ENCODE measurements around the gene GTPBP2.

GTPBP2 gene

DNA sequence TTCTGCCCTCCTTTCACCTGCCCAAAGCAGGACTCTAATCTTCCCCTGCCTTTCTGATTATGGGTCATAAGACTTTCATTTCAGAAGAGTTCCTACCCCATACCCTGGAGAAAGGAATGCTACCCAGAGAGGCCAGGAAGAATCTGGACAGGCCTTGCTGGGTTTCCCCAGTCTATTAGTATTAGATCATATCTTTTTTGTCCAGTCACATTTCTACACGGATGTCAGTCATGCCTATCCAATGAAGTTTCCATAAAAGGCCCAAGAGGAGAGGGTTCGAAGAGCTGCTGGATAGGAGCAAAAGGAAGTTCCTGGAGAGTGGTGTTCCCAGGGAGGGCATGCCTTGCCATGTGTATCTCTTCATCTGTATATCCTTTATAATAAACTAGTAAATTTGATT lies 49.9 kb downstream of the GTPBP2 start:
- DNase-seq (ENCODE audit: low read depth in 4 of 4, low spot score in 1 of 4): no peak

DNA sequence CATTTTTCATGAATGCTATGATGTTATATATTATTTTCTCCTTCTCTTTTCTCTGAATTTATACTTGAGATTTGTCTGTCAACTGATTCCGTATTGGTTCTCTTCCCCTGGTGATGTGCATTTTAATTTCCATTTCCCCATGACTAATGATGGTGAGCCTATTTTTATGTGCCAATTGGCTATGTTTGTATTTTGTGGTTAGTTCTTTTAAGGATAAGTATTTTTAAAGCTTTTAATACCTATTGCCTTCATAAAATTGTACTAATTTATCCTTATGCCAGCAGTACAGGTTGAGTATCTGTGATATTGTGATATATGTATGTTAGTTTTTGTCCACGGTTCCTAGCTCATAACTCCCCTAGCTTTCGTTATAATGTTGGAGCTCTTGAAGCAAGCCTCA lies 50.3 kb downstream of the GTPBP2 start:
- no peak for DNase-seq (ENCODE audit: low read depth in 4 of 4, low spot score in 1 of 4)

DNA sequence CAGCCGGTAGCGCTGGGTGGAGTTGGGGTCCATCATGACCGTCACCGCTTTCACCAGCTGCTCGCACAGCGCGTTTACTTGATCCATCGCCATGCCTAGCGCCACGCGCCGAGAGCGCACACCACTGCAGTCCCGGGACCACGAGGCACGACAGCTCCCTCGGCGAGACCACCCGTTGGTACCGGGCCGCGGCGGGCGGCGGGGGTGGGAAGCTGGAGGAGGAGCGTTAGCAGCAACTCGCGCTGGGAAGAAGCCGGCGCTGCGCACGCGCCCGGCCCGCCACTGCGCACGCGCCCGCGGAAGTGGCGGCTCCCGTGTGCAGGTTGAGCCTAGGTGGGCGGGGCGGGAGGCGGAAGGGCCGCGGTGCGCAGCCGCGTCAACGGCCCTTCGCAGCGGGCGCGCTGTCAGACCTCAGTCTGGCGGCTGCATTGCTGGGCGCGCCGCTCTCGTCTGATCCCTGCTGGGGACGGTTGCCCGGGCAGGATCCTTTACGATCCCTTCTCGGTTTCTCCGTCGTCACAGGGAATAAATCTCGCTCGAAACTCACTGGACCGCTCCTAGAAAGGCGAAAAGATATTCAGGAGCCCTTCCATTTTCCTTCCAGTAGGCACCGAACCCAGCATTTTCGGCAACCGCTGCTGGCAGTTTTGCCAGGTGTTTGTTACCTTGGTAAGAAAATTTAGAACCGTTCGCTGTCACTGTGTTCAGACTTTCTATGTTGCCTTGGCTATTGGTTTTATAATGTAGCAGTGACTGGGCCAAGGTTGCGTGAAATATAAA lies 53.1 kb downstream of the GTPBP2 start, which contains the start of the genes POLH and XPO5:
TSS of gene POLH (plus strand) at position 414 of the 780 bp plus-strand sequence. CDS start 6,135 bp downstream, outside the sequence.
TSS of gene XPO5 (minus strand) at position 267 of the 780 bp plus-strand sequence. CDS start at position 93, 174 bp downstream.
- DNase-seq (ENCODE audit: low read depth in 4 of 4, low spot score in 1 of 4): peak; percentile 72 to 88 (median 86)

- peak; percentile 1 to 20 (median 8) for DNase-seq (ENCODE audit: low read depth in 4 of 4, low spot score in 1 of 4)
These were observed 53.8 kb downstream of the GTPBP2 start for GRCh38 chr6:43575105-43575771.

DNA sequence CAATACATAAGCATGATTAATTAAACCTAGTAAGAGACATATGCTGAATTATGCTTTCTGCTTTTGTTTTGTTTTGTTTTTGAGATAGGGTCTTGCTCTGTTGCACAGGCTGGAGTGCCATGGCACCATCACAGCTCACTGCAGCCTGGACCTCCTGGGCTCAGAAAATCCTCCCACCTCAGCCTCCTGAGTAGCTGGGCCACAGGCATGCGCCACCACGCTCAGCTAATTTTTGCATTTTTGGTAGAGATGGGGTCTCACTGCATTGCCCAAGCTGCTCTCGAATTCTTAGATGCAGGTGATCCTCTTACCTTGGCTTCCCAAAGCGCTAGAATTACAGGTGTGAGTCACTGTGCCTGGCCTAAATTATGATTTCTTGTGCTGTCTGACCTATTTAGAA lies 57.0 kb downstream of the GTPBP2 start:
- no peak for DNase-seq (ENCODE audit: low read depth in 4 of 4, low spot score in 1 of 4)

DNA sequence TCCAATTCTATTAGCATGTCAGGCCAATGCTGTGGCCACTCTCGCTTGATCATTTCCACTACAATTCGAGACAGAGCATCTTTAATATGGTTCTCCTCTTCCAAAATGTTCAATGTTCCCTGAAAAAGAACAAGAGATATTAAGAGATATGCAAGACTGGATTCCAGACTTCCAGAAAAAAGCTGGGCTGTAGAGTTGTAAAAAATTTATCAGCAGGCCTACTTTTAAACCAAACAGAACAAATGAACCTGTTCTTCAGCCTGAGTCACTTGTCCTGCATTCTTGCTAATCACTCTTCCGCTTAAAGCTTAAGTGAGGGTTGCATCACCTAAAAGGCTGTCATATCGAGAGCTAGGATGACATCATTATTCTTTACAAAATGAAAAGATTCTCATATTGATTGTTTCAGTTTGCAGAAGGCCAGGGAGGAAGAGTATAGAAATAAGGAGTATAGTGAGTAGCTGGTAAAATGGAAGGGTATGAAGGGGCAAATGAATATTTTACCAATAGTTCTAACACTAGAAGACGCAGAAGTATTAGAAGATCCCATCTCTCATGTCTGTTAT lies 58.1 kb downstream of the GTPBP2 start:
- DNase-seq (ENCODE audit: low read depth in 4 of 4, low spot score in 1 of 4): no peak
